Measurements from ENCODE around the gene IL17C.
A peak's percentile ranks its signal among the peaks of the same experiment; 100 is the strongest.

IL17C gene

DNA sequence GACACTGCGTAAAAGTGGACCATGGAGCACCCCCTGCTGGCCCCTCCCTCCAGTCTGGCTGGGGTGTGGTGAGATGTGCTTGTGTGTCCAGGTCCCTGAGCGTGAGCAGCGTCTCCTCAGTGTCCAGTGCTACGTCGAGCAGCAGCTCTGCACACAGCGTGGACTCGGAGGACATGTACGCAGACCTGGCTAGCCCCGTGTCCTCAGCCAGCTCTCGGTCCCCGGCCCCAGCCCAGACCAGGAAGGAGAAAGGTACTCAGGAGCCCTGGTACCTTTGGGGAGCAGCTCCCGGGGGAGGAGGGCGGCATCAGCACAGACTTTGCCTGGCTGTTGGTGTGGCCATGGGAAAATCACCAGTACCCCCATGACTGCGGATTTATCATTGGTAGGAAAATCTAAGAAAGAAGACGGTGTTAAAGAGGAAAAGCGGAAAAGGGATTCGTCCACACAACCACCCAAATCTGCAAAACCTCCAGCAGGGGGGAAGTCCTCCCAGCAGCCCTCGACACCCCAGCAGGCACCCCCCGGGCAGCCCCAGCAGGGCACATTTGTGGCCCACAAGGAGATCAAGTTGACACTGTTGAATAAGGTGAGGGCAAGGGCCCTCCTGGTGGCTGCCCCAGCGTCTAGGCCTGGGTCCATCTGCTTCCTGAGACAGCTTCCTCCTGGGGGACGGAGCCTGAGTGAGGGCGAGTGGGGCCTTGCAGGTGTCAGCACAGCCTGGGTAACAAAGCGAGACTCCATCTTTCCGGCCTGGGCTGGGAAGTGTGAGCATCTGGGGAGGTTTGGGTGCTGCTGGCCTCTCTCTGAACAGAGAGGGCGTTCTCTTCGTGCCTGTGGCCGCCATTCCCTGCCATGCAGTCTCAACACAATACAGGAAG, 10.6 kb upstream of the IL17C start:
- DNase-seq = no peak
- Histone ChIP-seq H3K27me3 (replicated peaks in 2 of 5; ENCODE audit: control insufficient read depth in 4 of 5, insufficient read depth in 5 of 5, low read length in 4 of 5) (no peaks in the 10 kb centered on the region), H3K9me3 (ENCODE audit: control extremely low read depth in 1 of 5, control insufficient read depth in 4 of 5, insufficient read depth in 2 of 5, low read depth in 1 of 5, low read length in 4 of 5) (no peaks in the 10 kb centered on the region), H3K4me3 (ENCODE audit: control insufficient read depth in 1 of 7, extremely low read depth in 1 of 7, insufficient read depth in 4 of 7, low read depth in 2 of 7, low read length in 6 of 7) (no peak overlapping the region), H3K4me1 (ENCODE audit: control extremely low read depth in 1 of 4, control insufficient read depth in 4 of 4, insufficient read depth in 4 of 4, low read length in 3 of 4) (peaks cover 0 to 3% (median 0%) of the 10 kb centered on the region in 4 experiments), H3K36me3 (ENCODE audit: control insufficient read depth in 4 of 4, insufficient read depth in 4 of 4, low read length in 3 of 4) (peaks cover 3 to 87% (median 66%) of the 10 kb centered on the region in 4 experiments), H3K27ac (ENCODE audit: insufficient read depth in 1 of 2, low read depth in 1 of 2, low read length in 2 of 2, poor library complexity in 1 of 2, severe bottlenecking in 2 of 2) (no peak overlapping the region)
- CTCF ChIA-PET = interaction anchor here (1.5 kb wide), 1 partner anchor 10 kb away, joined by 3 read pairs; no protein-coding TSS in a partner anchor
- POLR2A ChIA-PET = no interaction called here
- 95% methylated on average over 20 of the region's 27 CpGs for WGBS (ENCODE audit: insufficient coverage)

- WGBS (ENCODE audit: insufficient coverage) = 92% methylated on average over 11 of the region's 12 CpGs
- no peak overlapping the region for H3K4me3 ChIP-seq (ENCODE audit: control insufficient read depth in 1 of 7, extremely low read depth in 1 of 7, insufficient read depth in 4 of 7, low read depth in 2 of 7, low read length in 6 of 7)
- no peak overlapping the region for H3K27ac ChIP-seq (ENCODE audit: insufficient read depth in 1 of 2, low read depth in 1 of 2, low read length in 2 of 2, poor library complexity in 1 of 2, severe bottlenecking in 2 of 2)
- no peaks in the 10 kb centered on the region for H3K9me3 ChIP-seq (ENCODE audit: control extremely low read depth in 1 of 5, control insufficient read depth in 4 of 5, insufficient read depth in 2 of 5, low read depth in 1 of 5, low read length in 4 of 5)
- peaks cover 0 to 84% (median 61%) of the 10 kb centered on the region in 4 experiments for H3K36me3 ChIP-seq (ENCODE audit: control insufficient read depth in 4 of 4, insufficient read depth in 4 of 4, low read length in 3 of 4)
- no peaks in the 10 kb centered on the region for H3K27me3 ChIP-seq (replicated peaks in 2 of 5; ENCODE audit: control insufficient read depth in 4 of 5, insufficient read depth in 5 of 5, low read length in 4 of 5)
- H3K4me1 ChIP-seq (ENCODE audit: control extremely low read depth in 1 of 4, control insufficient read depth in 4 of 4, insufficient read depth in 4 of 4, low read length in 3 of 4) = peaks cover 0 to 5% (median under 1%) of the 10 kb centered on the region in 4 experiments
- peak in 2 of 3 donors; percentile 38 to 44 for DNase-seq
- CTCF ChIA-PET = no interaction called here
- POLR2A ChIA-PET = interaction anchor here (0.7 kb wide), 1 partner anchor 56 kb away, joined by 3 read pairs; no protein-coding TSS in a partner anchor
These were observed 9.8 kb upstream of the IL17C start for GRCh38 chr16:88628512-88628974.

DNA sequence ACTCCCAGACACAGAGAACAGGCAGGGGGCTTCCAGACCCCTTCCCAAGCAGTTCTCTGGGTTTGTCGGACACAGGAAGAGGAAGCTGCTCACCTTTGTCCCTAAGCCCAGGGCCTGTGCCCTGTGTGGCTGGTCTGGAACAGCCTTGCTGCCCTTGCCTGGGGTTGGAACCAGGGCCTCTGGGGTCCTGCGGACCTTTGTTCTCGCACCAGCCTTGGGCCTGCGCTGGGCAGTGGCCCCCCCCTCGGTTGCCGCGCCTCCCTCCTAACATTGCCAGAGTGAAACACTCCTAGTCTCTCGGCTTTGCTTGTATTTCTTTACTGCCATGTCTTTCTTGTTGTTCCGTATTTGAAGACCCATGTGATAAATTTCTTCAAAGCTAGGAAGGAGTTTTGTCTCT, 8.5 kb upstream of the IL17C start:
- Histone ChIP-seq H3K9me3 (ENCODE audit: control extremely low read depth in 1 of 5, control insufficient read depth in 4 of 5, insufficient read depth in 2 of 5, low read depth in 1 of 5, low read length in 4 of 5) (no peaks in the 10 kb centered on the region), H3K4me3 (ENCODE audit: control insufficient read depth in 1 of 7, extremely low read depth in 1 of 7, insufficient read depth in 4 of 7, low read depth in 2 of 7, low read length in 6 of 7) (no peak overlapping the region), H3K4me1 (ENCODE audit: control extremely low read depth in 1 of 4, control insufficient read depth in 4 of 4, insufficient read depth in 4 of 4, low read length in 3 of 4) (peaks cover 0 to 18% (median 13%) of the 10 kb centered on the region in 4 experiments), H3K36me3 (ENCODE audit: control insufficient read depth in 4 of 4, insufficient read depth in 4 of 4, low read length in 3 of 4) (peaks cover 0 to 72% (median 50%) of the 10 kb centered on the region in 4 experiments), H3K27ac (ENCODE audit: insufficient read depth in 1 of 2, low read depth in 1 of 2, low read length in 2 of 2, poor library complexity in 1 of 2, severe bottlenecking in 2 of 2) (no peak overlapping the region), H3K27me3 (replicated peaks in 2 of 5; ENCODE audit: control insufficient read depth in 4 of 5, insufficient read depth in 5 of 5, low read length in 4 of 5) (peaks cover 0 to 8% (median 0%) of the 10 kb centered on the region in 5 experiments)
- ChIA-PET POLR2A (no interaction called here), CTCF (interaction anchor here (0.6 to 1.0 kb wide), 3 partner anchors 55 to 137 kb away, joined by 3 read pairs; no protein-coding TSS in a partner anchor)
- no peak for DNase-seq
- WGBS (ENCODE audit: insufficient coverage) = 98% methylated on average over 9 of the region's 9 CpGs

DNA sequence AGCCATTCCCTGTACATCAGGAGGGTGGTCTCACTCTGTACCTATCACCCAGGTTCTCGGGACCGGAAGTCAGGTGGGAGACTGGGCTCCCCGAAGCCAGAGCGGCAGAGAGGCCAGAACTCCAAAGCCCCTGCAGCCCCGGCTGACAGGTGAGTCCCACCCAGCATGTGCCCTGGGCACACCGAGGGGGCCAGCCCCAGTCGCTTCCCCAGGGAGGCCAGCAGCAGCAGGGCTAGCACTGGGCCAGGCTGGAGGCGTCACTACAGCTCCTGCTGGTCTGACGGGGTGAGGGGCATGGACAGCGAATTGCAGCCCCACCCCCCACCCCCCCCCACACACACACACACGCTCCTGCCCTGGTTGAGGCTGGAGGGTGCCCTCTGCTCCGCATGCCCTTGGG, 7.9 kb upstream of the IL17C start:
- Histone ChIP-seq H3K4me3 (ENCODE audit: control insufficient read depth in 1 of 7, extremely low read depth in 1 of 7, insufficient read depth in 4 of 7, low read depth in 2 of 7, low read length in 6 of 7) (no peak overlapping the region), H3K4me1 (ENCODE audit: control extremely low read depth in 1 of 4, control insufficient read depth in 4 of 4, insufficient read depth in 4 of 4, low read length in 3 of 4) (peaks cover 0 to 24% (median 17%) of the 10 kb centered on the region in 4 experiments), H3K27me3 (replicated peaks in 2 of 5; ENCODE audit: control insufficient read depth in 4 of 5, insufficient read depth in 5 of 5, low read length in 4 of 5) (peaks cover 0 to 14% (median 2%) of the 10 kb centered on the region in 5 experiments), H3K27ac (ENCODE audit: insufficient read depth in 1 of 2, low read depth in 1 of 2, low read length in 2 of 2, poor library complexity in 1 of 2, severe bottlenecking in 2 of 2) (no peak overlapping the region), H3K36me3 (ENCODE audit: control insufficient read depth in 4 of 4, insufficient read depth in 4 of 4, low read length in 3 of 4) (peaks cover 0 to 66% (median 47%) of the 10 kb centered on the region in 4 experiments), H3K9me3 (ENCODE audit: control extremely low read depth in 1 of 5, control insufficient read depth in 4 of 5, insufficient read depth in 2 of 5, low read depth in 1 of 5, low read length in 4 of 5) (no peaks in the 10 kb centered on the region)
- ChIA-PET POLR2A (no interaction called here), CTCF (no interaction called here)
- 100% methylated on average over 8 of the region's 12 CpGs for WGBS (ENCODE audit: insufficient coverage)
- DNase-seq = no peak

- ChIA-PET POLR2A (no interaction called here), CTCF (no interaction called here)
- H3K9me3 ChIP-seq (ENCODE audit: control extremely low read depth in 1 of 5, control insufficient read depth in 4 of 5, insufficient read depth in 2 of 5, low read depth in 1 of 5, low read length in 4 of 5) = no peaks in the 10 kb centered on the region
- WGBS (ENCODE audit: insufficient coverage) = 98% methylated on average over 23 of the region's 23 CpGs
- H3K4me1 ChIP-seq (ENCODE audit: control extremely low read depth in 1 of 4, control insufficient read depth in 4 of 4, insufficient read depth in 4 of 4, low read length in 3 of 4) = peaks cover 0 to 24% (median 17%) of the 10 kb centered on the region in 4 experiments
- no peak overlapping the region for H3K4me3 ChIP-seq (ENCODE audit: control insufficient read depth in 1 of 7, extremely low read depth in 1 of 7, insufficient read depth in 4 of 7, low read depth in 2 of 7, low read length in 6 of 7)
- H3K36me3 ChIP-seq (ENCODE audit: control insufficient read depth in 4 of 4, insufficient read depth in 4 of 4, low read length in 3 of 4) = peaks cover 0 to 62% (median 45%) of the 10 kb centered on the region in 4 experiments
- H3K27ac ChIP-seq (ENCODE audit: insufficient read depth in 1 of 2, low read depth in 1 of 2, low read length in 2 of 2, poor library complexity in 1 of 2, severe bottlenecking in 2 of 2) = no peak overlapping the region
- H3K27me3 ChIP-seq (replicated peaks in 2 of 5; ENCODE audit: control insufficient read depth in 4 of 5, insufficient read depth in 5 of 5, low read length in 4 of 5) = peaks cover 0 to 19% (median 2%) of the 10 kb centered on the region in 5 experiments
- DNase-seq = no peak
These were observed 7.4 kb upstream of the IL17C start for GRCh38 chr16:88630941-88631340.

DNA sequence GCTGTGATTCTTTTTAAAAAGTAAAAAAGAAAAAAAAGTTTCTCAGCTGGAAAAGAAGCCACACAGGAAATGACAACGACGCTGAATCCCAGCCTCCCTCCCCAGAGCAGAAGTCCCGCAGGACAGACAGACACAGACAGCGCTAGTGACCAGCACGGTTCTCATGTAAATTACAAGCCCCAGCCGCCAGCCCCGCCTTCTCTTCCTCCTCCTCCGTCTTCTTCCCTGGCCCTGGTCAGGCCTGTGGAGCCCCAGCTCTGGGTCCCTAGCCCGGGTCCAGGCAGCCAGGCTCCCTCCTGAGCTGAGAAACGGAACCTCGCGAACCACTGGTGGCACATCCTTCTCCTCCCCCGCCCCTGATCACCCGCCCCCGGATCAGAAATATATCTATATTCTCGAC, 7.0 kb upstream of the IL17C start:
- CTCF ChIA-PET = no interaction called here
- POLR2A ChIA-PET = interaction anchor here (0.6 to 0.7 kb wide), 2 partner anchors 32 to 43 kb away, joined by 3 read pairs; no protein-coding TSS in a partner anchor
- Histone ChIP-seq H3K4me1 (ENCODE audit: control extremely low read depth in 1 of 4, control insufficient read depth in 4 of 4, insufficient read depth in 4 of 4, low read length in 3 of 4) (peaks cover 0 to 24% (median 17%) of the 10 kb centered on the region in 4 experiments), H3K4me3 (ENCODE audit: control insufficient read depth in 1 of 7, extremely low read depth in 1 of 7, insufficient read depth in 4 of 7, low read depth in 2 of 7, low read length in 6 of 7) (no peak overlapping the region), H3K36me3 (ENCODE audit: control insufficient read depth in 4 of 4, insufficient read depth in 4 of 4, low read length in 3 of 4) (peaks cover 0 to 61% (median 44%) of the 10 kb centered on the region in 4 experiments), H3K27me3 (replicated peaks in 2 of 5; ENCODE audit: control insufficient read depth in 4 of 5, insufficient read depth in 5 of 5, low read length in 4 of 5) (peaks cover 0 to 23% (median 2%) of the 10 kb centered on the region in 5 experiments), H3K27ac (ENCODE audit: insufficient read depth in 1 of 2, low read depth in 1 of 2, low read length in 2 of 2, poor library complexity in 1 of 2, severe bottlenecking in 2 of 2) (no peak overlapping the region), H3K9me3 (ENCODE audit: control extremely low read depth in 1 of 5, control insufficient read depth in 4 of 5, insufficient read depth in 2 of 5, low read depth in 1 of 5, low read length in 4 of 5) (no peaks in the 10 kb centered on the region)
- DNase-seq = no peak
- WGBS (ENCODE audit: insufficient coverage) = 94% methylated on average over 10 of the region's 16 CpGs
